NB4 (cell line): ENCODE measurements around the gene WNT1.

Source experiments
- CTCF ChIP-seq: IDR thresholded peaks from one replicate; pipeline ENCODE4 v1.5.1; 2012; ENCODE audit warnings: low read depth, low read length
- MAX ChIP-seq: IDR thresholded peaks from 2 replicates; pipeline ENCODE4 v1.6.1; 2011; ENCODE audit warnings: low read depth, low read length
- POLR2A ChIP-seq: IDR thresholded peaks from 2 replicates; pipeline ENCODE4 v1.6.1; 2011; ENCODE audit warnings: mild to moderate bottlenecking; ENCODE audit not compliant: insufficient read length; ENCODE audit errors: extremely low read depth

GRCh38 chr12:48982397-48983080 lies 4.4 kb downstream of the WNT1 start:
- no peak for TF ChIP-seq CTCF
- TF ChIP-seq POLR2A: no peak
- TF ChIP-seq MAX: no peak
